HG02759 (cell line): ENCODE measurements around the gene ZNF17.
A peak's percentile ranks its signal among the peaks of the same experiment; 100 is the strongest.
"Not testable (repeated sequence)": the region's sequence is repeated elsewhere in the genome, so short reads cannot be mapped to it uniquely, and the experiment has no call there.

ENCODE experiments used
- ATAC-seq: cut with Tn5 transposase; IDR thresholded peaks from one replicate; pipeline ENCODE4 v1.9.1; 2021; ENCODE audit warnings: mild to moderate bottlenecking, moderate library complexity; ENCODE audit not compliant: unreplicated experiment

The ZNF17 gene

GRCh38 chr19:57410877-57411671 is at the start of gene ZNF17:
Gene ZNF17 (plus strand): TSS chr19:57411161. CDS start chr19:57413616, 2,455 bp downstream.
- ATAC-seq: peak; percentile 99

DNA sequence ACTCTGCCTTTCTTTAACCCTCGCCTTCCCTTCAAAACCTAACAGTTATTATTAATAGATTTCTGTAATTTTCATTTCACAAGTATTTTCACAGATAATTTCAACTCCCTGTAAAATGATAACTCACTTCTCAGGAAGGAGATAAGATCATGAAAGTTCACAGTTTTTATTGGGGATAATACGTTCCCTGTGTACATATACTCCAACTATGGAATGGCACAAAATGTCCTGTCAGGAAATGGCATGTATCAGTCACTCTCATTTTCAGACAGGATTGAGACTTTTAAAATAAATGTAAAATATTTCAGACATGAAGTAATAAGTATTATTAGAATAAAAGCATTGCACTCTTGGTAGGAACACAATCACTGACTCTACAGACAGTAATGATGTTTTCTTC is 48.5 kb upstream of the ZNF17 start:
- no peak for ATAC-seq

GRCh38 chr19:57362997-57363687 is 47.8 kb upstream of the ZNF17 start, which contains the start of the genes TRAPPC2B and ZNF547:
Gene TRAPPC2B (plus strand): TSS chr19:57363551. CDS start chr19:57364834, 1,283 bp downstream.
Gene ZNF547 (plus strand): TSS chr19:57363551. CDS start chr19:57368556, 5,005 bp downstream.
- peak; percentile 92 for ATAC-seq

DNA sequence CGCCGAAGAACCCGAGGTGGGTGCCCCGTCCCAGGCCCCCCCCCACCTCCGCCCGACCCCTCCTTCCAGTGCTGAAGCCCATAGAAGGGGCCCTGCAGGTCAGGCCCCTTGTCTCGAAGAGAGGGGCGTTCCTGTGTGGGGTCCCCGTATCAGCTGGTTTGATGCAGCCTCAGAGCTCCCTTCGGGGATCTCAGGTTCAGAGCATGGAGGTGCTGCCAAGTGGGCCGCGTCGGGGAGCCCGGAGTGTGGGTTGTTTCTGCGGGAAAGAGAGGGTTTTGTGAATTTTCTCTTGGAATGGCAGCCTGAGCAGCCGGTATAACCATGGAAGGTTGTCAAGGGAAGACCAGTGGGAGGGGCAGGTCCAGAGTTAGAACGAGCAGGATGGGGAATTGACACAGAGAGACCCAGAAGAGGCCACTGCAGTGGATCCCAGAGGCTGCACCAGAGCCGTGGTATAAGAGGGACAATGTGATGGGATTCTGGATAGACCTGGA is 47.2 kb upstream of the ZNF17 start:
- ATAC-seq: no peak

DNA sequence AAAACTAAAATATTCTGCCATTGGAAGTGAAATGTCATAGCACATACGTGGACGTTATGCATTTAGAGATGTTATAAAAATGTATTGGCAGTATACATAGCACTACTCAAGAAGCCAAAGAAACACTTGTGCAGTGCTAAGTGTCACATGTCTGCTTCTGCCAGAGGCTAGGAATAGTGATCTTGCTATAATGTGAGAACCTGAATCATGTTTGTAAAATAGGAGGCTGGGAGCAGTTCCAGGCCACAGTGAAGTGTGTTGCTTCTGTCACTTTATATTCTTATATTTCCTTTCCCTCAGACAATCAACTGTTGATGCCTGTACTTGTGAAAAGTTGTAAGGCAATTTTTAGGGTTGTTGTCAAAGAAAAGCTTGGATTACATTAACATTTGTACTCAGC is 44.2 kb upstream of the ZNF17 start:
- ATAC-seq: no peak

DNA sequence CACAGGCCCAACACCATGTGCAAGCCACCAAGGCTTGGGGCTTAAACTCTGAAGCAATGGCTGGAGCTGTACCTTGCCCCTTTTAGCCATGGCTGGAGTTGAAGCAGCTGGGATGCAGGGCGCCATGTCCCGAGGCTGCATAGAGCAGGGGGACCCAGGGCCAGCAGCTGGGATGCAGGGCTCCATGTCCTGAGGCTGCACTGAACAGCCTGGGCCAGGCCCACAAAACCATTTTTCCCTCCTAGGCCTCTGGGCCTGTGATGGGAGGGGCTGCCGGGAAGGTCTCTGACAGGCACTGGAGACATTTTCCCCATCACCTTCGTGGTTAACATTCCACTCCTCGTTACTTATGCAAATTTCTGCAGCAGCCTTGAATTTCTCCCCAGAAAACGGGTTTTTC is 36.8 kb upstream of the ZNF17 start:
- ATAC-seq: no peak

- ATAC-seq: not testable (repeated sequence)
Observed at GRCh38 chr19:57374647-57375046, 36.3 kb upstream of the ZNF17 start.

GRCh38 chr19:57376151-57376550 is 34.8 kb upstream of the ZNF17 start:
- ATAC-seq: no peak

- no peak for ATAC-seq
Observed at GRCh38 chr19:57377498-57378146, 33.3 kb upstream of the ZNF17 start.

GRCh38 chr19:57380923-57381322 is 30.0 kb upstream of the ZNF17 start:
- ATAC-seq: no peak

GRCh38 chr19:57382806-57383488 is 28.0 kb upstream of the ZNF17 start:
- no peak for ATAC-seq

DNA sequence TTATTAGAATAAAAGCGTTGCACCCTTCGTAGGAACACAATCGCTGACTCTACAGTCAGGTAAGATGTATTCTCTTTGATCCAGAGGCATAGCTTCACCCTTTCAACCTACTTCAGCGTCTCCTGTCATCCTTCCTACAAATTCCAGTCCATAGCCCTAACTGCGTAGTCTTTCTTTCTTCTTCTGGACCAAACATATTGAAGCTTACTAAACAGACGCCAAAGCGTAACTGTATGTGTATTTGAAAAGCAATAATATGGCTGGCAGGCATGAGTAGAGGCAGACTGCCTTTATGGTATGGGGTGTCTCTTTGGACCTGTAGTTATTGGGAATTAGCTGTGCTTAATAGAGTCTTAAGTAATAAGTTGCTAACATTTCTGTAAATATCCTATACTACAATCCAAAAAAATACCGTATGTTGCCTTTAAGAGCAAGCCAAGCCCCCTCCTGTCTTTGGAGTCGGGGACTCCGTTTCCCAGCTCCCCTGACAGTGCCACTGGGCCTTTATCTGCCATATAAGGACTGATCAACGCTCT is 21.7 kb upstream of the ZNF17 start:
- no peak for ATAC-seq

DNA sequence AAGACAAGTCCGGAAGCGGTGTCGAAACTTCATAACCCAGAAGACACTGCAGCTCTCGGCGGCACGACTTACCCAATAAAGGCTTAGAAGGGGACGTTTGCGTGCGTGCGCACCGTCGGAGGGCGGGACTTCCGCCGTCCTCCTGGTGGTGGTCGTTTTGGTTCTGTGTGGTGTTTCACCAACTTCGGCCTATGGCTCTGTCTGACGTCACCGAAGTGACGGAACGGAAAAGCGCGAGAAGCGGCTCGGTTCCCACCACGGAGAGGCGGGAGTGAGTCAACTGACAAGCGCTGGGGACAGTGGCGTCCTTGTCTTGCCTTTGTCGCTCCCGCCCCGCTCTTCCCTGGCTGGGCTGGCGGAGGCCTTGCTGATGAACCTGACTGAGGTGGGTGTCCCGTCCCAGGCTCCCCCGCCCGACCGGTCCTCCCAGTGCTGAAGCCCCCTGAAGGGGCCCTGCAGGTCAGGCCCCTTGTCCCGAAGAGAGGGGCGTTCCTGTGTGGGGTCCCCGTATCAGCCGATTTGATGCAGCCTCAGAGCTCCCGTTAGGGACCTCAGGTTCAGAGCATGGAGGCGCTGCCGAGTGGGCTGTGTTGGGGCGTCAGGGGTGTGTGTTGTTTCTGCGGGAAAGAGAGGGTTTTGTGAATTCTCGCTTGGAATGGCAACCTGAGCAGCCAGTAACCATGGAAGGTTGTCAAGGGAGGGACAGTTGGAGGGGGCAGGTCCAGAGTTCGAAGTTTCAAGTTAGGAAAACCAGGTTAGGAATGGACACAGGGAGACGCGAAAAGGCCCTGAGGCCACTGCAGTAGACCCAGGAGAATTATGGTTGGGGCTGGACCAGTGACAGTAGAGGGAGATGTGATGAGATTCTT is 21.0 kb upstream of the ZNF17 start, which contains the start of gene ZNF548:
ZNF548 (plus strand) TSS at position 125 of the 869 bp plus-strand sequence; CDS start at position 371, 246 bp downstream.
- ATAC-seq: peak; percentile 97

DNA sequence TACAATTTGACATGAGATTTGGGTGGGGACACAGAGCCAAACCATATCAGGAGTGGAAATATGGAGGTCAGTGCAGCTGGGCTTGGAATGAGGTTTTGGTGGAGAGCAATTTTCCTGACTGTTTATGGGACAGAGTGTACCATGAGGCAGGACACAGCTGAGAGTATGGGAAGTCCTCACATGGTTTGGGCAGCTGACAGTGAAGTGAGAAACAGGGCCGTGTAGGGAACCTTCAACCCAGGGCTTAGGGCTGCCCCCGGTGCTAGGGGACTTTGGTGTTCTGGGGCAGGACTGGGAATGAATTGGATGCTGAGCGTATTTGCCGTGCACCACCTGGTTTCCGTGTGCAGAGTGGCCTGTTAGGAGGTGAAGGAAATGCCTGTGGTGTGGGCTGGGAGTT is 15.3 kb upstream of the ZNF17 start:
- no peak for ATAC-seq

- no peak for ATAC-seq
Observed at GRCh38 chr19:57398868-57399267, 12.1 kb upstream of the ZNF17 start.

DNA sequence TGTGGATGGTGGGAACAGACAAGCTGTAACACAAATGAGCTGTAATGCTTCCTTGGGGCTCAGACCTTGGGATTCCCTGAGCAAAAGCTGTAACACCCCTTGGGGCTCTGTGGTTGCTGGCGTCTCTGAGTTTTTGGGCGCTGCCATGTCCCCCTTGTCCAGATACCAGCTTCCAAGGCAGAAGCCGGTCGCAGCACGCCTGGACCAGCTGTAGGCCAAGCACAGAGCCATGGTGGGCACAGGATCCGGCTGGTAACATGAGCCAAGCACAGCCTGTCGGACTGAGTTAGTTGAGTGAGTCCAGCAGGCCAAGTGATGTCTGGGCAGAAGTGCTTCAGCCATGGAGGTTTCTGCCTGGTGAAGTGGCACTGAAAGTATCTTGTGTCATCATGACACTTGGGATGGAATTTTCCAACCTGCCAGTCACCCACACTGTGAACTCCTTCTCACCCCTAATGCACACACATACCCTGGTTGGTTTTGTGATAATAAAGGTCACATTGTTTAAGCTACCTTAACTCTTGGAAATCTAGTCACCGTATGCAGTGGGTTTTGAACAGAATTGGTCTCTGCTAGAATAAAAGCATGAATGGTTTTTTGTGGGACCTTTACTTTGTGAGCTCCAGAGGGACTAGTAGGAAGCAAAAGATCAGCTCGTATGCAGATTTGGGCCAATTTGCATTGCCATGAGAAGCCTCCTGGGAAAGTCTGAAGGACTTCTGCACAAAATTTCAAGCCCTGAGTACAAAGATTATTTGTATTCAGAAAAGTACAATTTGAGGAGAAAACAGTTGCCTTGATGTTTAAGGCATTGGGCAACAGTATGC is 7.0 kb upstream of the ZNF17 start:
- ATAC-seq: no peak

DNA sequence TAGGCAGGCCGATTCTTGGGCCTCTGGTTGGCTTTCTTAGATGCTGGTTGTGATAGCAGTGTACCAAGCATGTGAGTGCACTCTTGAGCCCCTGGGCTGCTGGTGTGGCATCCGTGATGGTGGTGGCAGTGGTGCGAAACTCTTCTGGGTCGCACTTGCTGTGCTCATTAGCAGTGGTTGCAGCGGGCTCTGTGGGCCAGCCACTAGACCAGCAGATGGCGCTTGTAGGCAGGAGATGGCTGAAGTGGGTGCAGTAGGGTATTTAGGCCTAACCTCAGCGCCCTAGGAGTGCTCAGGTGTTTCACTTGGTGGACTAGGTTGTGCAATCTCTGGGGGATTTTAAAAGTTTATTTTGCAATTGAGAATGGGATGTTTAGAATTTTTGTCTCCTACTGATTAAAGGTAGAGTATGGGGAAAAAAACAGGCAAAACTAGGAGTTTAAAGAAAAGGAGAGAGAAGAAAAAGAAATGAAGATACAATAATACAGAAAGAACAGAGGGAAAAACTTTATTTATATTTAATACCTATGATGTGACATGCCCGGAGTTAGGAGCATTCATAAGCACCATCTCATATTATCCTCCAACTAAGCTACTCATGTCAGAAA is 4.3 kb upstream of the ZNF17 start:
- no peak for ATAC-seq

GRCh38 chr19:57419439-57419838 is 8.5 kb downstream of the ZNF17 start:
- ATAC-seq: no peak
